A549 (cell line): ENCODE data around the gene IKZF5. TPM values are rescaled to one million over a fixed set of nuclear protein-coding genes. Genes with fewer than 3 reads are reported as not detected.

Source experiments
- BCL3 ChIP-seq: fragments of >200 bp; sonication (Bioruptor Twin); formaldehyde crosslinking; IDR thresholded peaks from 3 replicates; pipeline ENCODE4 v1.6.1; 2016
- BHLHE40 ChIP-seq: IDR thresholded peaks from 2 replicates; pipeline ENCODE4 v1.6.1; 2012; ENCODE audit warnings: low read depth, low read length, inconsistent platforms
- CBX2 ChIP-seq: fragments of 200-600 bp; sonication (generic); IDR thresholded peaks from 2 replicates; pipeline ENCODE4 v1.6.1; 2016; ENCODE audit warnings: low read depth, mild to moderate bottlenecking, borderline replicate concordance
- CBX8 ChIP-seq: fragments of 200-600 bp; sonication (generic); IDR thresholded peaks from 2 replicates; pipeline ENCODE4 v1.6.1; 2016
- CEBPB ChIP-seq, 2 experiments: fragments of >200 bp in 1 of 2; sonication (Bioruptor Twin) in 1 of 2; formaldehyde crosslinking in 1 of 2; IDR thresholded peaks; 2 replicates each; pipeline ENCODE4 v1.6.1; 2012 to 2016
- CHD2 ChIP-seq: fragments of 150-350 bp; IDR thresholded peaks from 2 replicates; pipeline ENCODE4 v1.6.1; 2014; ENCODE audit warnings: low read length; ENCODE audit not compliant: partially characterized antibody
- EHMT2 ChIP-seq: fragments of 200-600 bp; sonication (generic); IDR thresholded peaks from 2 replicates; pipeline ENCODE4 v1.6.1; 2016; ENCODE audit warnings: antibody characterized with exemption, low read depth, mild to moderate bottlenecking, moderate library complexity
- EP300 ChIP-seq, 2 experiments: fragments of >200 bp; sonication (Bioruptor Twin); formaldehyde crosslinking; IDR thresholded peaks; 2 replicates in 1 of 2; 3 replicates in 1 of 2; pipeline ENCODE4 v1.6.1; 2016 to 2017
- ESRRA ChIP-seq: fragments of 150-350 bp; IDR thresholded peaks from 2 replicates; pipeline ENCODE4 v1.6.1; 2014; ENCODE audit warnings: mild to moderate bottlenecking, low read length, borderline replicate concordance
- FOXS1 ChIP-seq: fragments of 250-450 bp; sonication (Bioruptor Pico); IDR thresholded peaks from 2 replicates; pipeline ENCODE4 v1.5.0; 2020; ENCODE audit warnings: mild to moderate bottlenecking, moderate library complexity
- GATA3 ChIP-seq: IDR thresholded peaks from 2 replicates; pipeline ENCODE4 v1.6.1; 2012; ENCODE audit warnings: borderline replicate concordance
- HMGXB4 ChIP-seq: fragments of 250-450 bp; sonication (Bioruptor Pico); IDR thresholded peaks from 2 replicates; pipeline ENCODE4 v1.5.0; 2021; ENCODE audit warnings: mild to moderate bottlenecking, moderate library complexity, borderline replicate concordance
- HOXA7 ChIP-seq: fragments of 250-450 bp; sonication (Bioruptor Pico); IDR thresholded peaks from 2 replicates; pipeline ENCODE4 v1.5.0; 2020; ENCODE audit warnings: mild to moderate bottlenecking, moderate library complexity
- HOXB13 ChIP-seq: fragments of 250-450 bp; sonication (Bioruptor Pico); IDR thresholded peaks from 2 replicates; pipeline ENCODE4 v1.5.0; 2020; ENCODE audit warnings: low read depth, mild to moderate bottlenecking, moderate library complexity
- HOXB5 ChIP-seq: fragments of 250-450 bp; sonication (Bioruptor Pico); IDR thresholded peaks from 2 replicates; pipeline ENCODE4 v1.5.0; 2020; ENCODE audit warnings: mild to moderate bottlenecking, moderate library complexity
- JUNB ChIP-seq: fragments of >200 bp; sonication (Bioruptor Twin); formaldehyde crosslinking; IDR thresholded peaks from 2 replicates; pipeline ENCODE4 v1.6.1; 2016
- MAZ ChIP-seq: fragments of 150-350 bp; IDR thresholded peaks from 2 replicates; pipeline ENCODE4 v1.6.1; 2014; ENCODE audit warnings: antibody characterized with exemption, low read depth, low read length, borderline replicate concordance
- PBX3 ChIP-seq: IDR thresholded peaks from 2 replicates; pipeline ENCODE4 v1.6.1; 2012
- PHF8 ChIP-seq: fragments of 200-600 bp; sonication (generic); IDR thresholded peaks from 2 replicates; pipeline ENCODE4 v1.6.1; 2016; ENCODE audit warnings: low read depth, mild to moderate bottlenecking, antibody characterized with exemption, moderate library complexity, borderline replicate concordance
- POLR2AphosphoS2 ChIP-seq: conservative IDR thresholded peaks from 2 replicates; pipeline ENCODE4 v1.6.1; 2012; ENCODE audit warnings: low read length, improper control_type of control experiment, inconsistent platforms
- RAD21 ChIP-seq, 2 experiments: fragments of >200 bp in 1 of 2; sonication (Bioruptor Twin) in 1 of 2; formaldehyde crosslinking in 1 of 2; IDR thresholded peaks in 1 of 2; conservative IDR thresholded peaks in 1 of 2; 2 replicates in 1 of 2; 3 replicates in 1 of 2; pipeline ENCODE4 v1.6.1; 2012 to 2018; ENCODE audit warnings: inconsistent platforms in 1 of 2
- RCOR1 ChIP-seq: fragments of 150-350 bp; IDR thresholded peaks from 2 replicates; pipeline ENCODE4 v1.6.1; 2014; ENCODE audit warnings: antibody characterized with exemption, low read length, low read depth
- TFCP2L1 ChIP-seq: fragments of 250-450 bp; sonication (Bioruptor Pico); IDR thresholded peaks from 2 replicates; pipeline ENCODE4 v1.5.0; 2021; ENCODE audit warnings: mild to moderate bottlenecking
- ZNF302 ChIP-seq: fragments of 250-450 bp; sonication (Bioruptor Pico); IDR thresholded peaks from 2 replicates; pipeline ENCODE4 v1.9.0; 2021; ENCODE audit warnings: inconsistent platforms, mild to moderate bottlenecking, moderate library complexity
- polyA plus RNA-seq, 4 experiments: library from polyadenylated mRNA; depleted of rRNA in 3 of 4; stranded (reverse); fragments of >200 nt; fragmentation: RNase III in 1 of 4; extraction: RNeasy Plus Mini Kit Qiagen cat#74134 plus additional on column Dnase treatment in 1 of 4; gene quantifications; 2 replicates in 3 of 4; 3 replicates in 1 of 4; pipeline ENCODE4 v1.2.3, GENCODE V29; 2011 to 2017
- TF ChIP-seq, protein P1 (sequence below): fragments of 200-600 bp; sonication (generic); IDR thresholded peaks from 2 replicates; pipeline ENCODE4 v1.6.1; 2016; ENCODE audit warnings: antibody characterized with exemption, mild to moderate bottlenecking, moderate library complexity
- TF ChIP-seq, protein P2 (sequence below): fragments of 150-350 bp; IDR thresholded peaks from 2 replicates; pipeline ENCODE4 v1.6.1; 2014; ENCODE audit warnings: low read depth, mild to moderate bottlenecking, low read length
- TF ChIP-seq, protein P3 (sequence below): fragments of 450-650 bp; IDR thresholded peaks from 2 replicates; pipeline ENCODE4 v1.6.1; 2014; ENCODE audit warnings: antibody characterized with exemption
- TF ChIP-seq, protein P4 (sequence below): IDR thresholded peaks from 2 replicates; pipeline ENCODE4 v1.6.1; 2012; ENCODE audit warnings: low read depth, borderline replicate concordance
- TF ChIP-seq, protein P5 (sequence below): IDR thresholded peaks from 2 replicates; pipeline ENCODE4 v1.6.1; 2012

IKZF5 gene
- polyA plus RNA-seq, 2 of the 4 experiments (the other 2 are of a cell fraction) = 5.0 to 10.2 TPM

- no peak for TF ChIP-seq CHD2
- TF ChIP-seq, protein P1, sequence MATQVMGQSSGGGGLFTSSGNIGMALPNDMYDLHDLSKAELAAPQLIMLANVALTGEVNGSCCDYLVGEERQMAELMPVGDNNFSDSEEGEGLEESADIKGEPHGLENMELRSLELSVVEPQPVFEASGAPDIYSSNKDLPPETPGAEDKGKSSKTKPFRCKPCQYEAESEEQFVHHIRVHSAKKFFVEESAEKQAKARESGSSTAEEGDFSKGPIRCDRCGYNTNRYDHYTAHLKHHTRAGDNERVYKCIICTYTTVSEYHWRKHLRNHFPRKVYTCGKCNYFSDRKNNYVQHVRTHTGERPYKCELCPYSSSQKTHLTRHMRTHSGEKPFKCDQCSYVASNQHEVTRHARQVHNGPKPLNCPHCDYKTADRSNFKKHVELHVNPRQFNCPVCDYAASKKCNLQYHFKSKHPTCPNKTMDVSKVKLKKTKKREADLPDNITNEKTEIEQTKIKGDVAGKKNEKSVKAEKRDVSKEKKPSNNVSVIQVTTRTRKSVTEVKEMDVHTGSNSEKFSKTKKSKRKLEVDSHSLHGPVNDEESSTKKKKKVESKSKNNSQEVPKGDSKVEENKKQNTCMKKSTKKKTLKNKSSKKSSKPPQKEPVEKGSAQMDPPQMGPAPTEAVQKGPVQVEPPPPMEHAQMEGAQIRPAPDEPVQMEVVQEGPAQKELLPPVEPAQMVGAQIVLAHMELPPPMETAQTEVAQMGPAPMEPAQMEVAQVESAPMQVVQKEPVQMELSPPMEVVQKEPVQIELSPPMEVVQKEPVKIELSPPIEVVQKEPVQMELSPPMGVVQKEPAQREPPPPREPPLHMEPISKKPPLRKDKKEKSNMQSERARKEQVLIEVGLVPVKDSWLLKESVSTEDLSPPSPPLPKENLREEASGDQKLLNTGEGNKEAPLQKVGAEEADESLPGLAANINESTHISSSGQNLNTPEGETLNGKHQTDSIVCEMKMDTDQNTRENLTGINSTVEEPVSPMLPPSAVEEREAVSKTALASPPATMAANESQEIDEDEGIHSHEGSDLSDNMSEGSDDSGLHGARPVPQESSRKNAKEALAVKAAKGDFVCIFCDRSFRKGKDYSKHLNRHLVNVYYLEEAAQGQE = no peak
- TF ChIP-seq CBX8 = no peak
- no peak for TF ChIP-seq EP300 (IDR thresholded peaks at IDR 0.05)
- TF ChIP-seq RAD21 (conservative IDR thresholded peaks at IDR 0.05 in 1 of 2, IDR thresholded peaks at IDR 0.05 in 1 of 2) = peak in 1 of 2 experiments; percentile 14; a peak in 2 of 5 replicates
- TF ChIP-seq, protein P2, sequence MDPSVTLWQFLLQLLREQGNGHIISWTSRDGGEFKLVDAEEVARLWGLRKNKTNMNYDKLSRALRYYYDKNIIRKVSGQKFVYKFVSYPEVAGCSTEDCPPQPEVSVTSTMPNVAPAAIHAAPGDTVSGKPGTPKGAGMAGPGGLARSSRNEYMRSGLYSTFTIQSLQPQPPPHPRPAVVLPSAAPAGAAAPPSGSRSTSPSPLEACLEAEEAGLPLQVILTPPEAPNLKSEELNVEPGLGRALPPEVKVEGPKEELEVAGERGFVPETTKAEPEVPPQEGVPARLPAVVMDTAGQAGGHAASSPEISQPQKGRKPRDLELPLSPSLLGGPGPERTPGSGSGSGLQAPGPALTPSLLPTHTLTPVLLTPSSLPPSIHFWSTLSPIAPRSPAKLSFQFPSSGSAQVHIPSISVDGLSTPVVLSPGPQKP = no peak
- no peak for TF ChIP-seq PBX3
- TF ChIP-seq, protein P3, sequence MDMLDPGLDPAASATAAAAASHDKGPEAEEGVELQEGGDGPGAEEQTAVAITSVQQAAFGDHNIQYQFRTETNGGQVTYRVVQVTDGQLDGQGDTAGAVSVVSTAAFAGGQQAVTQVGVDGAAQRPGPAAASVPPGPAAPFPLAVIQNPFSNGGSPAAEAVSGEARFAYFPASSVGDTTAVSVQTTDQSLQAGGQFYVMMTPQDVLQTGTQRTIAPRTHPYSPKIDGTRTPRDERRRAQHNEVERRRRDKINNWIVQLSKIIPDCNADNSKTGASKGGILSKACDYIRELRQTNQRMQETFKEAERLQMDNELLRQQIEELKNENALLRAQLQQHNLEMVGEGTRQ = no peak
- TF ChIP-seq CBX2 = no peak
- TF ChIP-seq TFCP2L1 (CRISPR knock-in tag) = no peak
- TF ChIP-seq EHMT2 = no peak
- TF ChIP-seq FOXS1 (CRISPR knock-in tag) = no peak
- TF ChIP-seq PHF8 = peak; percentile 96
- TF ChIP-seq, protein P4, sequence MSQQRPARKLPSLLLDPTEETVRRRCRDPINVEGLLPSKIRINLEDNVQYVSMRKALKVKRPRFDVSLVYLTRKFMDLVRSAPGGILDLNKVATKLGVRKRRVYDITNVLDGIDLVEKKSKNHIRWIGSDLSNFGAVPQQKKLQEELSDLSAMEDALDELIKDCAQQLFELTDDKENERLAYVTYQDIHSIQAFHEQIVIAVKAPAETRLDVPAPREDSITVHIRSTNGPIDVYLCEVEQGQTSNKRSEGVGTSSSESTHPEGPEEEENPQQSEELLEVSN = peak; percentile 85
- peak; percentile 38; the same call in 1 of the 2 replicates for TF ChIP-seq HOXB5 (CRISPR knock-in tag)
- TF ChIP-seq GATA3 = no peak
- no peak; the same call in 1 of the 2 replicates for TF ChIP-seq HMGXB4 (CRISPR knock-in tag)
- TF ChIP-seq POLR2AphosphoS2 = no peak
- no peak for TF ChIP-seq BHLHE40
- no peak for TF ChIP-seq HOXB13
- TF ChIP-seq, protein P5, sequence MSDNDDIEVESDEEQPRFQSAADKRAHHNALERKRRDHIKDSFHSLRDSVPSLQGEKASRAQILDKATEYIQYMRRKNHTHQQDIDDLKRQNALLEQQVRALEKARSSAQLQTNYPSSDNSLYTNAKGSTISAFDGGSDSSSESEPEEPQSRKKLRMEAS = peak; percentile 92
- no peak for TF ChIP-seq RCOR1
- TF ChIP-seq MAZ = no peak
- no peak for TF ChIP-seq ZNF302 (CRISPR knock-in tag)
- TF ChIP-seq ESRRA = no peak
- 0 out of 4 replicates have a peak, but pooled peaks of 1 of the 2 experiments have one; percentile 13 for TF ChIP-seq CEBPB (IDR thresholded peaks at IDR 0.05)
- TF ChIP-seq BCL3 = peak; percentile 53; the same call in 2 of the 3 replicates
- no peak for TF ChIP-seq HOXA7 (CRISPR knock-in tag)
- TF ChIP-seq JUNB = no peak
These were observed 28.2 kb downstream of the IKZF5 start, which contains the start of gene PSTK (continued) for GRCh38 chr10:122980209-122981065.
